AG10803 (cell line): ENCODE measurements around the gene EGFLAM.

Source experiments
- DNase-seq: peaks from one replicate; pipeline ENCODE4 v3.0.0; 2010; ENCODE audit warnings: low read depth
- H3K4me3 ChIP-seq: 2 replicates; pipeline ENCODE4 v1.5.1; 2011; ENCODE audit warnings: mild to moderate bottlenecking, low read length, control low read depth
- TF ChIP-seq, protein P1 (sequence below): conservative IDR thresholded peaks from 2 replicates; pipeline ENCODE4 v1.5.1; 2011; ENCODE audit warnings: mild to moderate bottlenecking, low read length, control low read depth, inconsistent platforms

Gene EGFLAM

GRCh38 chr5:38396766-38397165 is 138.4 kb downstream of the EGFLAM start:
- no peak for DNase-seq
- TF ChIP-seq, protein P1, sequence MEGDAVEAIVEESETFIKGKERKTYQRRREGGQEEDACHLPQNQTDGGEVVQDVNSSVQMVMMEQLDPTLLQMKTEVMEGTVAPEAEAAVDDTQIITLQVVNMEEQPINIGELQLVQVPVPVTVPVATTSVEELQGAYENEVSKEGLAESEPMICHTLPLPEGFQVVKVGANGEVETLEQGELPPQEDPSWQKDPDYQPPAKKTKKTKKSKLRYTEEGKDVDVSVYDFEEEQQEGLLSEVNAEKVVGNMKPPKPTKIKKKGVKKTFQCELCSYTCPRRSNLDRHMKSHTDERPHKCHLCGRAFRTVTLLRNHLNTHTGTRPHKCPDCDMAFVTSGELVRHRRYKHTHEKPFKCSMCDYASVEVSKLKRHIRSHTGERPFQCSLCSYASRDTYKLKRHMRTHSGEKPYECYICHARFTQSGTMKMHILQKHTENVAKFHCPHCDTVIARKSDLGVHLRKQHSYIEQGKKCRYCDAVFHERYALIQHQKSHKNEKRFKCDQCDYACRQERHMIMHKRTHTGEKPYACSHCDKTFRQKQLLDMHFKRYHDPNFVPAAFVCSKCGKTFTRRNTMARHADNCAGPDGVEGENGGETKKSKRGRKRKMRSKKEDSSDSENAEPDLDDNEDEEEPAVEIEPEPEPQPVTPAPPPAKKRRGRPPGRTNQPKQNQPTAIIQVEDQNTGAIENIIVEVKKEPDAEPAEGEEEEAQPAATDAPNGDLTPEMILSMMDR = no peak
- H3K4me3 ChIP-seq = no peak overlapping the region

GRCh38 chr5:38400365-38400764 is 142.0 kb downstream of the EGFLAM start:
- TF ChIP-seq, protein P1 = no peak
- H3K4me3 ChIP-seq = no peak overlapping the region
- no peak for DNase-seq

- DNase-seq = no peak
- no peak overlapping the region for H3K4me3 ChIP-seq
- TF ChIP-seq, protein P1 = no peak
Observed at GRCh38 chr5:38401145-38401544, 142.8 kb downstream of the EGFLAM start.

DNA sequence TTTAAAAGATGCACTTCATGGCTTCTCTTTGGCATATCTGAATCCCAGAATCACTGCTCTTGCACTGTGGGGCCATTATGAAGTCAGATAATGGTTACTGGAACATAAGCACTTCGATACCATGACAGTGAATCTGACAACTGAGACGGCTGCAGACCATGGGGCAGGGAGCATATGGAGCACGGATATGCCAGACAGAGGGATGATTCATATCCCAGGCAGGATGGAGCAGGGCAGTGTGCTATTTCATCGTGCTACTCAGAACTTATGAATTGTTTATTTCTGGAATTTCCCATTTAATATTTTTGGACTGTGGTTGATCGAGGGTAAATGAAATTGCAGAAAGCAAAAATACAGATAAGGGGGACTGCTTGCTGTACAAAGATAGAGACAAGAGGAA is 145.0 kb downstream of the EGFLAM start:
- peak; percentile 33 for DNase-seq
- TF ChIP-seq, protein P1 = no peak
- H3K4me3 ChIP-seq = no peak overlapping the region

GRCh38 chr5:38403877-38404635 is 145.7 kb downstream of the EGFLAM start:
- H3K4me3 ChIP-seq = no peak overlapping the region
- no peak for DNase-seq
- TF ChIP-seq, protein P1 = no peak

- TF ChIP-seq, protein P1 = peak; percentile 11; the same call in 1 of the 2 replicates
- no peak for DNase-seq
- H3K4me3 ChIP-seq = no peak overlapping the region
Observed at GRCh38 chr5:38404667-38405276, 146.4 kb downstream of the EGFLAM start.
